Trophoblast cell (in vitro differentiated cells and primary cell): ENCODE results near the gene WDR12.

Source experiments
- DNase-seq, 2 donors: peaks; one replicate each; pipeline ENCODE4 v3.0.0-alpha.2; 2016
- H2AFZ ChIP-seq: 2 replicates; pipeline ENCODE4 v1.6.1; 2013; ENCODE audit warnings: low read length, moderate library complexity, mild to moderate bottlenecking; ENCODE audit not compliant: insufficient read depth, poor library complexity
- H2AK5ac ChIP-seq: 2 replicates; pipeline ENCODE4 v1.6.1; 2013; ENCODE audit warnings: mild to moderate bottlenecking, low read length
- H2BK120ac ChIP-seq: 2 replicates; pipeline ENCODE4 v1.6.1; 2013; ENCODE audit warnings: low read length, mild to moderate bottlenecking, moderate library complexity; ENCODE audit not compliant: insufficient read depth, poor library complexity
- H2BK12ac ChIP-seq: 2 replicates; pipeline ENCODE4 v1.6.1; 2013; ENCODE audit warnings: mild to moderate bottlenecking, low read length, moderate library complexity
- H2BK5ac ChIP-seq: 2 replicates; pipeline ENCODE4 v1.6.1; 2013; ENCODE audit warnings: low read length, low read depth, moderate library complexity, mild to moderate bottlenecking; ENCODE audit not compliant: poor library complexity
- H3K14ac ChIP-seq: 2 replicates; pipeline ENCODE4 v1.6.1; 2013; ENCODE audit warnings: mild to moderate bottlenecking, low read length
- H3K18ac ChIP-seq: 2 replicates; pipeline ENCODE4 v1.6.1; 2013; ENCODE audit warnings: mild to moderate bottlenecking, low read length
- H3K23ac ChIP-seq: 2 replicates; pipeline ENCODE4 v1.6.1; 2013; ENCODE audit warnings: low read length
- H3K27ac ChIP-seq: 2 replicates; pipeline ENCODE4 v1.5.1; 2013; ENCODE audit warnings: low read depth, mild to moderate bottlenecking, inconsistent platforms, low read length, moderate library complexity
- H3K27me3 ChIP-seq: 2 replicates; pipeline ENCODE4 v1.6.1; 2013; ENCODE audit warnings: inconsistent platforms, mild to moderate bottlenecking, low read length, moderate library complexity; ENCODE audit not compliant: insufficient read depth
- H3K36me3 ChIP-seq, 2 experiments: 1 replicate in 1 of 2; 2 replicates in 1 of 2; pipeline ENCODE4 v1.6.1; 2013; ENCODE audit warnings: low read length in 2 of 2, mild to moderate bottlenecking in 2 of 2, moderate library complexity in 1 of 2; ENCODE audit not compliant: insufficient read depth in 2 of 2, control insufficient read depth in 1 of 2
- H3K4ac ChIP-seq: 2 replicates; pipeline ENCODE4 v1.6.1; 2013; ENCODE audit warnings: low read depth, mild to moderate bottlenecking, low read length, moderate library complexity
- H3K4me1 ChIP-seq, 2 experiments: 1 replicate in 1 of 2; 2 replicates in 1 of 2; pipeline ENCODE4 v1.6.1; 2013; ENCODE audit warnings: low read length in 2 of 2, mild to moderate bottlenecking in 2 of 2, moderate library complexity in 1 of 2; ENCODE audit not compliant: insufficient read depth in 2 of 2, control insufficient read depth in 1 of 2
- H3K4me2 ChIP-seq: 2 replicates; pipeline ENCODE4 v1.6.1; 2013; ENCODE audit warnings: inconsistent platforms, mild to moderate bottlenecking, low read length, moderate library complexity
- H3K4me3 ChIP-seq: 2 replicates; pipeline ENCODE4 v1.5.1; 2013; ENCODE audit warnings: mild to moderate bottlenecking, low read depth, low read length, inconsistent platforms
- H3K79me1 ChIP-seq: one replicate; pipeline ENCODE4 v1.6.1; 2013; ENCODE audit warnings: low read length
- H3K79me2 ChIP-seq: 2 replicates; pipeline ENCODE4 v1.6.1; 2013; ENCODE audit warnings: low read length, mild to moderate bottlenecking; ENCODE audit not compliant: control insufficient read depth, insufficient read depth, poor library complexity
- H3K9ac ChIP-seq: 2 replicates; pipeline ENCODE4 v1.6.1; 2013; ENCODE audit warnings: mild to moderate bottlenecking, low read length
- H3K9me3 ChIP-seq: 2 replicates; pipeline ENCODE4 v1.6.1; 2013; ENCODE audit warnings: low read depth, mild to moderate bottlenecking, control low read depth, inconsistent platforms, low read length; ENCODE audit not compliant: insufficient read depth
- H4K12ac ChIP-seq: 2 replicates; pipeline ENCODE4 v1.6.1; 2013; ENCODE audit warnings: low read depth, mild to moderate bottlenecking, low read length, moderate library complexity
- H4K8ac ChIP-seq: 2 replicates; pipeline ENCODE4 v1.6.1; 2013; ENCODE audit warnings: low read depth, mild to moderate bottlenecking, low read length, moderate library complexity
- H4K91ac ChIP-seq: one replicate; pipeline ENCODE4 v1.6.1; 2013; ENCODE audit warnings: low read depth, mild to moderate bottlenecking, low read length, moderate library complexity
- WGBS: extraction: QIAGEN DNeasy Blood & Tissue Kit; methylation state at CpG from one replicate; pipeline ENCODE4 v1.1.7; 2013; ENCODE audit warnings: missing lambda C conversion rate; ENCODE audit not compliant: insufficient read length, insufficient coverage; ENCODE audit errors: extremely low coverage; 5-methylcytosine and 5-hydroxymethylcytosine counted together

WDR12 gene

DNA sequence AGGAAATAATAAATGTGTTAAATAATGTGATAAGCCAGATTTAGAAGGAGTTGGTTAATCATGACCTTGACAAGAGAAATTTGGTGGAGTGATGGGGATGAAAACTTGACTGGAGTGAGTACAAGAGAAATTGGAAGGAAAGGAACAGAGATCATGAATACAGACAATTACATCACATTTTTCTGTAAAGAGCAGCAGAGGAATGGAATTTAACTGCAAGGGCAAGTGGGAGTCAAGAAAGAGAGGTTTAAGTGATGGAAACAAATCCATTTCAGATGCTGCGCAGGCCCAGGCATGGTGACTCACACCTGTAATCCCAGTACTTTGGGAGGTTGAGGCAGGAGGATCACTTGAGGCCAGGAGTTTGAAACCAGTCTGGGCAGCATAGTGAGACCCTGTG, 86.6 kb downstream of the WDR12 start:
- Histone ChIP-seq H3K36me3 (no peaks in the 10 kb centered on the region), H3K23ac (no peak overlapping the region), H2BK5ac (no peak overlapping the region), H4K91ac (no peak overlapping the region), H3K4me2 (no peak overlapping the region), H3K4ac (no peak overlapping the region), H2BK120ac (no peak overlapping the region), H3K4me1 (no peaks in the 10 kb centered on the region), H3K79me2 (no peaks in the 10 kb centered on the region), H3K27ac (no peak overlapping the region), H2BK12ac (no peak overlapping the region), H4K12ac (no peak overlapping the region), H3K79me1 (no peaks in the 10 kb centered on the region), H4K8ac (no peak overlapping the region), H3K9ac (no peak overlapping the region), H2AFZ (no peak overlapping the region), H2AK5ac (no peak overlapping the region), H3K14ac (no peak overlapping the region), H3K18ac (no peak overlapping the region), H3K27me3 (no peaks in the 10 kb centered on the region), H3K9me3 (no peaks in the 10 kb centered on the region), H3K4me3 (no peak overlapping the region)
- peak in 1 of 2 donors; percentile 40 for DNase-seq
- WGBS = no CpG with 5 or more reads among the region's 1 CpG
